Endodermal cell (in vitro differentiated cells): ENCODE data around the gene LCN12. TPM values are rescaled to one million over a fixed set of nuclear protein-coding genes. Genes with fewer than 3 reads are reported as not detected.

ENCODE experiments used
- DNase-seq: peaks from one replicate; pipeline ENCODE4 v3.0.0-alpha.2; 2017
- H3K27ac ChIP-seq: 2 replicates; pipeline ENCODE4 v1.5.1; 2013; ENCODE audit warnings: mild to moderate bottlenecking, low read depth, low read length, moderate library complexity
- H3K27me3 ChIP-seq: 2 replicates; pipeline ENCODE4 v1.6.1; 2013; ENCODE audit warnings: mild to moderate bottlenecking, low read length, moderate library complexity; ENCODE audit not compliant: insufficient read depth, control insufficient read depth, poor library complexity, severe bottlenecking
- H3K36me3 ChIP-seq: 2 replicates; pipeline ENCODE4 v1.7.0; 2013; ENCODE audit warnings: mild to moderate bottlenecking, low read length, moderate library complexity; ENCODE audit not compliant: control insufficient read depth, insufficient read depth
- H3K4me1 ChIP-seq: one replicate; pipeline ENCODE4 v1.7.0; 2013; ENCODE audit warnings: low read length; ENCODE audit not compliant: control insufficient read depth, insufficient read depth
- H3K4me3 ChIP-seq: 2 replicates; pipeline ENCODE4 v1.5.1; 2013; ENCODE audit warnings: mild to moderate bottlenecking, low read length, moderate library complexity
- H3K9ac ChIP-seq: 2 replicates; pipeline ENCODE4 v1.6.1; 2013; ENCODE audit warnings: mild to moderate bottlenecking, low read length, moderate library complexity; ENCODE audit not compliant: poor library complexity, severe bottlenecking; ENCODE audit errors: extremely low read depth
- H3K9me3 ChIP-seq: 2 replicates; pipeline ENCODE4 v1.6.1; 2013; ENCODE audit warnings: mild to moderate bottlenecking, low read length, moderate library complexity; ENCODE audit not compliant: control insufficient read depth
- H3K27ac Mint-ChIP-seq: 2 replicates; pipeline ENCODE4 v1.8.0; 2020; ENCODE audit warnings: mixed read lengths
- H3K27me3 Mint-ChIP-seq: 2 replicates; pipeline ENCODE4 v1.8.0; 2021; ENCODE audit warnings: mild to moderate bottlenecking, mixed read lengths; ENCODE audit not compliant: insufficient read depth
- H3K36me3 Mint-ChIP-seq: 2 replicates; pipeline ENCODE4 v1.8.0; 2020; ENCODE audit warnings: low read depth, mixed read lengths
- H3K4me1 Mint-ChIP-seq: 2 replicates; pipeline ENCODE4 v1.8.0; 2020; ENCODE audit warnings: mixed read lengths
- H3K4me3 Mint-ChIP-seq: 2 replicates; pipeline ENCODE4 v1.8.0; 2020; ENCODE audit warnings: mild to moderate bottlenecking, moderate library complexity, mixed read lengths
- H3K9me3 Mint-ChIP-seq: 2 replicates; pipeline ENCODE4 v1.8.0; 2020; ENCODE audit warnings: mild to moderate bottlenecking, mixed read lengths
- CTCF ChIP-seq: fragments of 200-600 bp; sonication (generic); conservative IDR thresholded peaks from 2 replicates; pipeline ENCODE4 v1.5.0; 2021; ENCODE audit warnings: antibody characterized with exemption, mild to moderate bottlenecking
- WGBS, 2 experiments: methylation state at CpG; one replicate each; pipeline versions ENCODE4 v1.1.5 to v1.1.7; 2013; ENCODE audit warnings: missing lambda C conversion rate in 2 of 2, mixed read lengths in 1 of 2; ENCODE audit not compliant: insufficient coverage in 1 of 2, insufficient read length in 1 of 2; 5-methylcytosine and 5-hydroxymethylcytosine counted together
- total RNA-seq, 2 donors: library from RNA; stranded (reverse); fragmentation: NEBNext Ultra II Directional in 1 of 2; extraction: Animal tissue kit (Norgen Biotek cat#: 25700) in 1 of 2; gene quantifications; 2 replicates in 1 of 2; 3 replicates in 1 of 2; pipeline ENCODE4 v1.2.1, GENCODE V29; 2021

Gene LCN12
- total RNA-seq, 2 donors from 2014 or later: 2.1 to 4.4 TPM

- no peak overlapping the region for H3K27ac ChIP-seq
- no peaks in the 10 kb centered on the region for H3K36me3 ChIP-seq
- no peak for TF ChIP-seq CTCF
- WGBS, 2 experiments: 80 to 90% methylated on average over 2 to 9 of the region's 9 CpGs
- H3K4me3 ChIP-seq: no peak overlapping the region
- Mint-ChIP-seq H3K27me3 (peaks cover 4% of the 10 kb centered on the region), H3K27ac (no peak overlapping the region), H3K4me1 (no peaks in the 10 kb centered on the region), H3K9me3 (no peaks in the 10 kb centered on the region), H3K4me3 (no peak overlapping the region), H3K36me3 (no peaks in the 10 kb centered on the region)
- H3K9me3 ChIP-seq: no peaks in the 10 kb centered on the region
- H3K4me1 ChIP-seq: no peaks in the 10 kb centered on the region
- no peaks in the 10 kb centered on the region for H3K27me3 ChIP-seq
- no peak overlapping the region for H3K9ac ChIP-seq
- no peak for DNase-seq
Observed at GRCh38 chr9:136955943-136956335, 3.9 kb downstream of the LCN12 start.

GRCh38 chr9:136956604-136957003 lies 4.5 kb downstream of the LCN12 start:
- 91 to 100% methylated on average over 2 to 4 of the region's 4 CpGs for WGBS, 2 experiments
- no peak overlapping the region for H3K4me3 Mint-ChIP-seq
- Histone ChIP-seq H3K36me3 (no peaks in the 10 kb centered on the region), H3K4me1 (no peaks in the 10 kb centered on the region), H3K27me3 (no peaks in the 10 kb centered on the region), H3K27ac (no peak overlapping the region), H3K4me3 (no peak overlapping the region), H3K9me3 (no peaks in the 10 kb centered on the region), H3K9ac (no peak overlapping the region)
- H3K27ac Mint-ChIP-seq: no peak overlapping the region
- peaks cover 4% of the 10 kb centered on the region for H3K27me3 Mint-ChIP-seq
- no peak for TF ChIP-seq CTCF
- no peaks in the 10 kb centered on the region for H3K36me3 Mint-ChIP-seq
- no peaks in the 10 kb centered on the region for H3K4me1 Mint-ChIP-seq
- no peaks in the 10 kb centered on the region for H3K9me3 Mint-ChIP-seq
- DNase-seq: no peak

GRCh38 chr9:136957461-136957860 lies 5.4 kb downstream of the LCN12 start:
- Histone ChIP-seq H3K36me3 (no peaks in the 10 kb centered on the region), H3K27me3 (no peaks in the 10 kb centered on the region), H3K4me3 (no peak overlapping the region), H3K9ac (no peak overlapping the region), H3K27ac (no peak overlapping the region), H3K9me3 (no peaks in the 10 kb centered on the region), H3K4me1 (no peaks in the 10 kb centered on the region)
- no peak for DNase-seq
- no peak for TF ChIP-seq CTCF
- peaks cover 4% of the 10 kb centered on the region for H3K27me3 Mint-ChIP-seq
- no peaks in the 10 kb centered on the region for H3K4me1 Mint-ChIP-seq
- H3K9me3 Mint-ChIP-seq: no peaks in the 10 kb centered on the region
- no peaks in the 10 kb centered on the region for H3K36me3 Mint-ChIP-seq
- WGBS, 2 experiments: 91% methylated on average over 1 of the region's 1 CpG; no CpG with 5 or more reads in 1 of the 2 experiments
- H3K4me3 Mint-ChIP-seq: no peak overlapping the region
- H3K27ac Mint-ChIP-seq: no peak overlapping the region
